Left renal pelvis (tissue), 4 donors: ENCODE data around the gene TRABD. TPM values are rescaled to one million over a fixed set of nuclear protein-coding genes. Genes with fewer than 3 reads are reported as not detected.

ENCODE experiments used
- DNase-seq, 4 donors: peaks; one replicate each; pipeline ENCODE4 v3.0.0-alpha.2; 2013; ENCODE audit warnings: low read depth in 4 of 4, low spot score in 3 of 4
- polyA plus RNA-seq, 4 donors: library from polyadenylated mRNA; unstranded; fragments of 120-200 nt; gene quantifications; one replicate each; pipeline ENCODE4 v1.2.1, GENCODE V29; 2013; ENCODE audit not compliant: insufficient read length in 4 of 4

The TRABD gene
- polyA plus RNA-seq, 4 donors = 14.0 to 33.4 (median 19.3) TPM

- no peak for DNase-seq
Observed at GRCh38 chr22:50173311-50173982, 12.3 kb upstream of the TRABD start.

GRCh38 chr22:50173983-50174355, 11.7 kb upstream of the TRABD start:
- no peak for DNase-seq

GRCh38 chr22:50174382-50175190, 11.1 kb upstream of the TRABD start:
- DNase-seq = no peak

DNA sequence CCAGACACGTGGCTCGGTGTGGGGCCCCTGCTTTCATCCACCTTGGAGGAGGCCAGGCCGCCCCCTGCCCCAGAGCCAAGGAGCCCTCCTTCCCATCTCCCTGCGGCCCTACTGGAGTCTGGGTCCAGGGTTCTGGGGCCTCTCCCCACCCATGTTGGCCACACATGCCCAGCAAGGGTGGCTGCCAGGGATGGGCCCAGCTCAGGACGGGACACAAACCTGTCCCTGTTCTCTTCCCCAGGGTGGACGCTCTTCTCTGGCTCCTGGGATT, 10.6 kb upstream of the TRABD start:
- DNase-seq = no peak

DNA sequence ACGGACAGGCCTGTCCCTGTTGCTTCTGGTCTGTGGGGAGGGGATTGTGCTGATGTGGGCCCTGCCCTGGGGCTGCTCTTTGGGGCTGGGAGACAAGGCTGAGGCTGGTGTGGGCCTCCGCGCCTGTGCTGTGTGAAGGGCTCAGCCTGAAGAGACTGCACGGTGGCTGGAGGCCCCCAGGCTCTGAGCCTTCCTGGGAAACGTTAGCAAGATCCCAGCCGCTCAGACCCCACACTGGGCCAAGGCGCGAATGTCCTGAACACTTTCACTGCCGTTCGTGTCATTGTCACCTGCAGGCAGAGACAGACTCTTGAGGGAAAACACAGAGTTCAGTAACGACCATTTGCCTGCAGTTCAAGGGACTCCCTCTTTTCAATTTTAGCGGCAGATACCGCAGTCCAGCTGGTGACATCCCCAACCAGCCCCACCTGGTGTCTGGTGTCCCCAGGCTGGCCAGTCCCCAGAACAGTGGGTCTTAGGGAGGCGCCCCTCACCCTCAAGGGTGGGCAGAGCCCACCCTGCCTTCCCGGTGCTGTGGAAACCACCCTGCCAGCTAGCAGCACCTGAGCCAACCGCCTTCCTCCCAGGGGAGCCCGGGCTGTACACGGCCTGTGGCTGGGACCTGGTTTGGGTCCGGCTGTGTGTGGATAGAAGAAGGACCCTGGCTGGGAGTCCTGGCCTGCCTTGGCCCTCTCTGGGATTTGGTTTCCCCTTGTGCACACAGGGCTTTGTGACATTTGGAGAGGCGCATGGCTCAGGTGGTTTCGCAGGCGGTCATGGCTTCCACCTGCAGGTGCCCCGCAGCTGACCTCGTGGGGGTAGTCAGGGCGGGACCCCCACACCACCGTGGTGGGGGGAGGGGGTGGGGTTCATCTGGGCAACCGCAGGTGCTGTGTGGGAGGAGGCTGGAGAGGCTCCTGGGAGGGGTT, 9.5 kb upstream of the TRABD start:
- DNase-seq = no peak

DNA sequence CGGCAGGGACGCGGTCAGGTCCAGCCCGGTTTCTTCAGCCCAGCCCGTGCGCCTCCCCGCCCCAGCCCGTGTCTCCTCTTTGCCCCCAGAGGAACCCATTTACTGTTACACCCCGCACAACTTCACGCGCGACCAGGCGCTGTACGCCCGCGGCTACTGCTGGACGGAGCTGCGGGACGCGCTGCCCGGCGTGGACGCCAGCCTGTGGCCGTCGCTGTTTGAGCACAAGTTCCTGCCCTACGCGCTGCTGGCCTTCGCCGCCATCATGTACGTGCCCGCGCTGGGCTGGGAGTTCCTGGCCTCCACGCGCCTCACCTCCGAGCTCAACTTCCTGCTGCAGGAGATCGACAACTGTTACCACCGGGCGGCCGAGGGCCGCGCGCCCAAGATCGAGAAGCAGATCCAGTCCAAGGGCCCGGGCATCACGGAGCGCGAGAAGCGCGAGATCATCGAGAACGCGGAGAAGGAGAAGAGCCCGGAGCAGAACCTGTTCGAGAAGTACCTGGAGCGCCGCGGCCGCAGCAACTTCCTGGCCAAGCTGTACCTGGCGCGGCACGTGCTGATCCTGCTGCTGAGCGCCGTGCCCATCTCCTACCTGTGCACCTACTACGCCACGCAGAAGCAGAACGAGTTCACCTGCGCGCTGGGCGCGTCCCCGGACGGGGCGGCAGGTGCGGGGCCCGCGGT, 8.7 kb upstream of the TRABD start:
- DNase-seq = no peak

DNA sequence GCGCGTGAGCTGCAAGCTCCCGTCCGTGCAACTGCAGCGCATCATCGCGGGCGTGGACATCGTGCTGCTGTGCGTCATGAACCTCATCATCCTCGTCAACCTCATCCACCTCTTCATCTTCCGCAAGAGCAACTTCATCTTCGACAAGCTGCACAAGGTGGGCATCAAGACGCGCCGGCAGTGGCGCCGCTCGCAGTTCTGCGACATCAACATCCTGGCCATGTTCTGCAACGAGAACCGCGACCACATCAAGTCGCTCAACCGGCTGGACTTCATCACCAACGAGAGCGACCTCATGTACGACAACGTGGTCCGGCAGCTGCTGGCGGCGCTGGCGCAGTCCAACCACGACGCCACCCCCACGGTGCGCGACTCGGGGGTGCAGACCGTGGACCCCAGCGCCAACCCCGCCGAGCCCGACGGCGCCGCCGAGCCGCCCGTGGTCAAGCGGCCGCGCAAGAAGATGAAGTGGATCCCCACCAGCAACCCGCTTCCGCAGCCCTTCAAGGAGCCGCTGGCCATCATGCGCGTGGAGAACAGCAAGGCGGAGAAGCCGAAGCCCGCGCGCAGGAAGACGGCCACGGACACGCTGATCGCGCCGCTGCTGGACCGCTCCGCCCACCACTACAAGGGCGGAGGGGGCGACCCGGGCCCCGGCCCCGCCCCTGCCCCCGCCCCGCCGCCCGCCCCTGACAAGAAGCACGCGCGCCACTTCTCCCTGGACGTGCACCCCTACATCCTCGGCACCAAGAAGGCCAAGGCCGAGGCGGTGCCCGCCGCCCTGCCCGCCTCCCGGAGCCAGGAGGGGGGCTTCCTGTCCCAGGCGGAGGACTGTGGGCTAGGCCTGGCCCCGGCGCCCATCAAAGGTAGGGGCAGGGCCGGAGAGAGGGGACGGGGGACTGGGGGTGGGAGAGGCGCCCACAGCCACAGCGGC, 7.9 kb upstream of the TRABD start:
- no peak for DNase-seq

DNA sequence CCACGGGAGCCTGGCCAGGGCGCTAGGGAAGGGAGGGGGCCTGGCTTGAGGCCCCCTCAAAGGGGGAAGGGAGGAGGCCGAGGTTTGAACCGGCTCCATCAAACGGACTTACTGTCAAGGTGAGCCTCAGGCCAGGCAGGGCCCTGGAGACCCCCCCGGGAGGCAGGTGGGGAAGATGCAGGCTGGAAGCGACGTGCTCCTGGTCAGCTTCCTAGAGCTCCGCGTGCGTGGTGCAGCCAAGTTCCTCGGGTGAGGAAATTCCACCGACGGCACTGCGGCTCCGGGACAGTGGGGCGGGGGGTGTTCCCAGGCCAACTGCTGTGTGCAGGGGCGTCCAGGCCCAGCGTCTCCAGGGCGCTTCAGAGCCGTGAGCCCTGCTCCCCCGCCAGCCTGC, 7.2 kb upstream of the TRABD start:
- DNase-seq = no peak

GRCh38 chr22:50178871-50179869, 6.5 kb upstream of the TRABD start:
- DNase-seq = no peak

GRCh38 chr22:50179937-50180726, 5.6 kb upstream of the TRABD start:
- no peak for DNase-seq

GRCh38 chr22:50180727-50181521, 4.8 kb upstream of the TRABD start:
- no peak for DNase-seq

- DNase-seq = no peak
Observed at GRCh38 chr22:50182176-50183081, 3.3 kb upstream of the TRABD start.

- DNase-seq = no peak
Observed at GRCh38 chr22:50183141-50183971, 2.4 kb upstream of the TRABD start.

GRCh38 chr22:50184004-50184901, 1.5 kb upstream of the TRABD start:
- DNase-seq = no peak
